WTC11 (cell line): ENCODE measurements around the gene PRPSAP2. TPM values are rescaled to one million over a fixed set of nuclear protein-coding genes. Genes with fewer than 3 reads are reported as not detected.
A peak's percentile ranks its signal among the peaks of the same experiment; 100 is the strongest.

ENCODE experiments used
- ATAC-seq: fragments of 200-7000 bp; cut with Tn5 transposase; 2 replicates; pipeline ENCODE4 v1.10.0; 2021; ENCODE audit warnings: mild to moderate bottlenecking, moderate library complexity
- CTCF ChIA-PET: fragments of 300-600 bp; sonication (Branson Sonifier 250); formaldehyde crosslinking; loops from one replicate; lab custom pipeline; 2021; ENCODE audit warnings: antibody characterized with exemption; lab: Charles Lee
- POLR2A ChIA-PET: fragments of 350-600 bp; sonication (Branson Sonifier 250); formaldehyde crosslinking; loops from one replicate; lab custom pipeline; 2021; ENCODE audit warnings: antibody characterized with exemption; lab: Charles Lee
- DNase-seq: peaks from one replicate; pipeline ENCODE4 v3.0.0; 2021; ENCODE audit warnings: low spot score
- H3K27ac Mint-ChIP-seq: 2 replicates; pipeline ENCODE4 v1.8.0; 2021; ENCODE audit warnings: mixed read lengths
- H3K27me3 Mint-ChIP-seq: 2 replicates; pipeline ENCODE4 v1.8.0; 2021; ENCODE audit warnings: low read depth, mild to moderate bottlenecking, moderate library complexity, mixed read lengths
- H3K36me3 Mint-ChIP-seq: 2 replicates; pipeline ENCODE4 v1.8.0; 2021; ENCODE audit warnings: mixed read lengths
- H3K4me1 Mint-ChIP-seq: 2 replicates; pipeline ENCODE4 v1.8.0; 2022; ENCODE audit warnings: mixed read lengths
- H3K4me3 Mint-ChIP-seq: 2 replicates; pipeline ENCODE4 v1.8.0; 2021; ENCODE audit warnings: mild to moderate bottlenecking, moderate library complexity, mixed read lengths
- H3K9me3 Mint-ChIP-seq: 2 replicates; pipeline ENCODE4 v1.8.0; 2021; ENCODE audit warnings: mixed read lengths
- FOXP1 ChIP-seq: sonication (generic); formaldehyde crosslinking; IDR thresholded peaks from 2 replicates; pipeline ENCODE4 v1.8.0; 2022; ENCODE audit warnings: missing genetic modification reagents, mild to moderate bottlenecking, moderate library complexity, borderline replicate concordance
- IRF2 ChIP-seq: sonication (generic); formaldehyde crosslinking; IDR thresholded peaks from 2 replicates; pipeline ENCODE4 v1.8.0; 2022; ENCODE audit warnings: low read depth, missing genetic modification reagents, borderline replicate concordance
- JAZF1 ChIP-seq: fragments of 250-450 bp; sonication (Bioruptor Pico); IDR thresholded peaks from 2 replicates; pipeline ENCODE4 v1.9.0; 2021; ENCODE audit warnings: moderate library complexity, mild to moderate bottlenecking, inconsistent platforms
- NFE2L1 ChIP-seq: sonication (generic); formaldehyde crosslinking; IDR thresholded peaks from 2 replicates; pipeline ENCODE4 v1.8.1; 2023; ENCODE audit warnings: missing genetic modification reagents
- ZBTB21 ChIP-seq: sonication (generic); formaldehyde crosslinking; IDR thresholded peaks from 2 replicates; pipeline ENCODE4 v1.8.1; 2023; ENCODE audit warnings: mild to moderate bottlenecking, missing genetic modification reagents, borderline replicate concordance
- ZNF416 ChIP-seq: fragments of 250-450 bp; sonication (Bioruptor Pico); IDR thresholded peaks from 2 replicates; pipeline ENCODE4 v1.9.0; 2021; ENCODE audit warnings: mild to moderate bottlenecking, inconsistent platforms
- total RNA-seq: library from RNA; stranded (reverse); gene quantifications from 3 replicates; pipeline ENCODE4 v1.2.3, GENCODE V29; 2021
- TF ChIP-seq, protein P1 (sequence below): sonication (generic); formaldehyde crosslinking; IDR thresholded peaks from 2 replicates; pipeline ENCODE4 v1.8.1; 2023; ENCODE audit warnings: mild to moderate bottlenecking, moderate library complexity, missing genetic modification reagents
- TF ChIP-seq, protein P2 (sequence below): sonication (generic); formaldehyde crosslinking; IDR thresholded peaks from 2 replicates; pipeline ENCODE4 v1.8.0; 2022; ENCODE audit warnings: mild to moderate bottlenecking, missing genetic modification reagents
- TF ChIP-seq, protein P3 (sequence below): sonication (generic); formaldehyde crosslinking; IDR thresholded peaks from 2 replicates; pipeline ENCODE4 v1.8.1; 2023; ENCODE audit warnings: mild to moderate bottlenecking, missing genetic modification reagents, borderline replicate concordance
- TF ChIP-seq, protein P4 (sequence below): fragments of 250-450 bp; sonication (Bioruptor Pico); IDR thresholded peaks from 2 replicates; pipeline ENCODE4 v1.9.0; 2021; ENCODE audit warnings: mild to moderate bottlenecking, borderline replicate concordance
- TF ChIP-seq, protein P5 (sequence below): sonication (generic); formaldehyde crosslinking; IDR thresholded peaks from 2 replicates; pipeline ENCODE4 v1.8.0; 2022; ENCODE audit warnings: missing genetic modification reagents
- TF ChIP-seq, protein P6 (sequence below): fragments of 250-450 bp; sonication (Bioruptor Pico); IDR thresholded peaks from 2 replicates; pipeline ENCODE4 v1.9.0; 2021; ENCODE audit warnings: mild to moderate bottlenecking

Gene PRPSAP2
- total RNA-seq, 1 experiment from 2014 or later = 50.9 TPM

DNA sequence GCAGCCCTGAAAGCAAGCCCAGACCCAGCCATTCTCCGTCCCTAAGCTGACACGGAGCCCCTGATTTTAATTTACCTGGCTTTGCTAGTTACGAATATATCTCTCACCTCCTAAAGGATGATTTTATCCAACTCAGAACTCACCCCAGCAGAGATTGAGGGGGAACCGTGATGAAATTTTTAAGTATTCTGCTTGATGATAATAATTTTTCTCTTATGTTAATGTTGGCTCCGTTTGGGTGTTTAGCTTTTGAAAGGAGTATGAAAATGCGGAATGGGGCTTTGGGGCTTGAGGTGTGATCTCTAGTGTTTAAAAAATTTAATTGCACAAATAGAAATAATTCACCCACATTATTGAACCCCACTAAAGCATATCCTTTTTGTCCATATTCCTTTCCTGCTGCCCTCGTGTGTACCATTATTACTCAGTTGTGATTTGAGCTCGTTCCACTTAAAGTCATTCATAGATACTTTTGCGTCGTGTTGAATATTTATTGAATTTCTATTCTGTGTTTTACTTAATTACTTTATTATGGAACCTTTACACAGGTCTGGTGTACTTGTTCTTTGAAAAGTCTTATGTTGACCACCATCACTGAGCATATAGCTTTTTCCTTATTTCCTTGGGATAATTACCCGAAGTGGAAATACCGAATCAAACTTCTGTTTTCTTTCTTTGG, 775 bp downstream of the PRPSAP2 start:
- Mint-ChIP-seq H3K27ac (peak overlapping the region; percentile 5), H3K36me3 (no peaks in the 10 kb centered on the region), H3K27me3 (no peaks in the 10 kb centered on the region), H3K4me1 (peaks cover 40% of the 10 kb centered on the region), H3K4me3 (peak overlapping the region; percentile 76), H3K9me3 (no peaks in the 10 kb centered on the region)
- no peak for ATAC-seq
- DNase-seq = no peak
- TF ChIP-seq, protein P1, sequence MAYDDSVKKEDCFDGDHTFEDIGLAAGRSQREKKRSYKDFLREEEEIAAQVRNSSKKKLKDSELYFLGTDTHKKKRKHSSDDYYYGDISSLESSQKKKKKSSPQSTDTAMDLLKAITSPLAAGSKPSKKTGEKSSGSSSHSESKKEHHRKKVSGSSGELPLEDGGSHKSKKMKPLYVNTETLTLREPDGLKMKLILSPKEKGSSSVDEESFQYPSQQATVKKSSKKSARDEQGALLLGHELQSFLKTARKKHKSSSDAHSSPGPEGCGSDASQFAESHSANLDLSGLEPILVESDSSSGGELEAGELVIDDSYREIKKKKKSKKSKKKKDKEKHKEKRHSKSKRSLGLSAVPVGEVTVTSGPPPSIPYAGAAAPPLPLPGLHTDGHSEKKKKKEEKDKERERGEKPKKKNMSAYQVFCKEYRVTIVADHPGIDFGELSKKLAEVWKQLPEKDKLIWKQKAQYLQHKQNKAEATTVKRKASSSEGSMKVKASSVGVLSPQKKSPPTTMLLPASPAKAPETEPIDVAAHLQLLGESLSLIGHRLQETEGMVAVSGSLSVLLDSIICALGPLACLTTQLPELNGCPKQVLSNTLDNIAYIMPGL (CRISPR knock-in tag) = 0 out of 2 replicates have a peak, but pooled peaks have one; percentile 20
- TF ChIP-seq ZBTB21 (CRISPR knock-in tag) = no peak
- CTCF ChIA-PET = interaction anchor here (0.6 to 1.7 kb wide), 2 partner anchors 24 to 233 kb away, joined by 4 to 5 read pairs; no protein-coding TSS in a partner anchor
- POLR2A ChIA-PET = interaction anchor here (1.1 kb wide), 1 partner anchor 145 kb away, joined by 3 read pairs; no protein-coding TSS in a partner anchor

DNA sequence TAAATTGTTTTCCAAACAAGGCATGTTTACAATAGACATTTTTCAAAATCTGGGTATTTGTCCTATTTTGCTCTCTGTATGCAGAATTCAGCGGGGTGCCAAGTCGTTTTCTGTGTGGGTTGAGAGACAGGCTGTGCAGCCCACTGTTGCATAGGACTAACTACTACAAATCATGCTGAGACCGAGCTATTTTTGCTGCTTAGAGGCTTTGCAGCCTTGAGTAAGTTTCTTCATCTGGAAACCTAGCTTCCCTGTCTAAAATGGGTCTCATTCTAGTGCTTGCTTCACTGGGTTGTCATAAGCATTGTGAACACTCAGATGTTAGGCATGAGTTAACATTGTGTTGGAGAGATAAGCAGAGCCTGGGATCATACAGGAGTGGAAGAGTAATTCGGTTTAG, 1.3 kb downstream of the PRPSAP2 start:
- POLR2A ChIA-PET = no interaction called here
- Mint-ChIP-seq H3K4me3 (peak overlapping the region; percentile 76), H3K27ac (peak overlapping the region; percentile 75), H3K36me3 (no peaks in the 10 kb centered on the region), H3K27me3 (no peaks in the 10 kb centered on the region), H3K9me3 (no peaks in the 10 kb centered on the region), H3K4me1 (peaks cover 40% of the 10 kb centered on the region)
- CTCF ChIA-PET = no interaction called here
- ATAC-seq (no peak), DNase-seq (no peak)
- TF ChIP-seq, protein P2, sequence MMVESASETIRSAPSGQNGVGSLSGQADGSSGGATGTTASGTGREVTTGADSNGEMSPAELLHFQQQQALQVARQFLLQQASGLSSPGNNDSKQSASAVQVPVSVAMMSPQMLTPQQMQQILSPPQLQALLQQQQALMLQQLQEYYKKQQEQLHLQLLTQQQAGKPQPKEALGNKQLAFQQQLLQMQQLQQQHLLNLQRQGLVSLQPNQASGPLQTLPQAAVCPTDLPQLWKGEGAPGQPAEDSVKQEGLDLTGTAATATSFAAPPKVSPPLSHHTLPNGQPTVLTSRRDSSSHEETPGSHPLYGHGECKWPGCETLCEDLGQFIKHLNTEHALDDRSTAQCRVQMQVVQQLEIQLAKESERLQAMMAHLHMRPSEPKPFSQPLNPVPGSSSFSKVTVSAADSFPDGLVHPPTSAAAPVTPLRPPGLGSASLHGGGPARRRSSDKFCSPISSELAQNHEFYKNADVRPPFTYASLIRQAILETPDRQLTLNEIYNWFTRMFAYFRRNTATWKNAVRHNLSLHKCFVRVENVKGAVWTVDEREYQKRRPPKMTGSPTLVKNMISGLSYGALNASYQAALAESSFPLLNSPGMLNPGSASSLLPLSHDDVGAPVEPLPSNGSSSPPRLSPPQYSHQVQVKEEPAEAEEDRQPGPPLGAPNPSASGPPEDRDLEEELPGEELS (CRISPR knock-in tag) = no peak
- TF ChIP-seq, protein P3, sequence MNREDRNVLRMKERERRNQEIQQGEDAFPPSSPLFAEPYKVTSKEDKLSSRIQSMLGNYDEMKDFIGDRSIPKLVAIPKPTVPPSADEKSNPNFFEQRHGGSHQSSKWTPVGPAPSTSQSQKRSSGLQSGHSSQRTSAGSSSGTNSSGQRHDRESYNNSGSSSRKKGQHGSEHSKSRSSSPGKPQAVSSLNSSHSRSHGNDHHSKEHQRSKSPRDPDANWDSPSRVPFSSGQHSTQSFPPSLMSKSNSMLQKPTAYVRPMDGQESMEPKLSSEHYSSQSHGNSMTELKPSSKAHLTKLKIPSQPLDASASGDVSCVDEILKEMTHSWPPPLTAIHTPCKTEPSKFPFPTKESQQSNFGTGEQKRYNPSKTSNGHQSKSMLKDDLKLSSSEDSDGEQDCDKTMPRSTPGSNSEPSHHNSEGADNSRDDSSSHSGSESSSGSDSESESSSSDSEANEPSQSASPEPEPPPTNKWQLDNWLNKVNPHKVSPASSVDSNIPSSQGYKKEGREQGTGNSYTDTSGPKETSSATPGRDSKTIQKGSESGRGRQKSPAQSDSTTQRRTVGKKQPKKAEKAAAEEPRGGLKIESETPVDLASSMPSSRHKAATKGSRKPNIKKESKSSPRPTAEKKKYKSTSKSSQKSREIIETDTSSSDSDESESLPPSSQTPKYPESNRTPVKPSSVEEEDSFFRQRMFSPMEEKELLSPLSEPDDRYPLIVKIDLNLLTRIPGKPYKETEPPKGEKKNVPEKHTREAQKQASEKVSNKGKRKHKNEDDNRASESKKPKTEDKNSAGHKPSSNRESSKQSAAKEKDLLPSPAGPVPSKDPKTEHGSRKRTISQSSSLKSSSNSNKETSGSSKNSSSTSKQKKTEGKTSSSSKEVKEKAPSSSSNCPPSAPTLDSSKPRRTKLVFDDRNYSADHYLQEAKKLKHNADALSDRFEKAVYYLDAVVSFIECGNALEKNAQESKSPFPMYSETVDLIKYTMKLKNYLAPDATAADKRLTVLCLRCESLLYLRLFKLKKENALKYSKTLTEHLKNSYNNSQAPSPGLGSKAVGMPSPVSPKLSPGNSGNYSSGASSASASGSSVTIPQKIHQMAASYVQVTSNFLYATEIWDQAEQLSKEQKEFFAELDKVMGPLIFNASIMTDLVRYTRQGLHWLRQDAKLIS (CRISPR knock-in tag) = no peak
- TF ChIP-seq, protein P4, sequence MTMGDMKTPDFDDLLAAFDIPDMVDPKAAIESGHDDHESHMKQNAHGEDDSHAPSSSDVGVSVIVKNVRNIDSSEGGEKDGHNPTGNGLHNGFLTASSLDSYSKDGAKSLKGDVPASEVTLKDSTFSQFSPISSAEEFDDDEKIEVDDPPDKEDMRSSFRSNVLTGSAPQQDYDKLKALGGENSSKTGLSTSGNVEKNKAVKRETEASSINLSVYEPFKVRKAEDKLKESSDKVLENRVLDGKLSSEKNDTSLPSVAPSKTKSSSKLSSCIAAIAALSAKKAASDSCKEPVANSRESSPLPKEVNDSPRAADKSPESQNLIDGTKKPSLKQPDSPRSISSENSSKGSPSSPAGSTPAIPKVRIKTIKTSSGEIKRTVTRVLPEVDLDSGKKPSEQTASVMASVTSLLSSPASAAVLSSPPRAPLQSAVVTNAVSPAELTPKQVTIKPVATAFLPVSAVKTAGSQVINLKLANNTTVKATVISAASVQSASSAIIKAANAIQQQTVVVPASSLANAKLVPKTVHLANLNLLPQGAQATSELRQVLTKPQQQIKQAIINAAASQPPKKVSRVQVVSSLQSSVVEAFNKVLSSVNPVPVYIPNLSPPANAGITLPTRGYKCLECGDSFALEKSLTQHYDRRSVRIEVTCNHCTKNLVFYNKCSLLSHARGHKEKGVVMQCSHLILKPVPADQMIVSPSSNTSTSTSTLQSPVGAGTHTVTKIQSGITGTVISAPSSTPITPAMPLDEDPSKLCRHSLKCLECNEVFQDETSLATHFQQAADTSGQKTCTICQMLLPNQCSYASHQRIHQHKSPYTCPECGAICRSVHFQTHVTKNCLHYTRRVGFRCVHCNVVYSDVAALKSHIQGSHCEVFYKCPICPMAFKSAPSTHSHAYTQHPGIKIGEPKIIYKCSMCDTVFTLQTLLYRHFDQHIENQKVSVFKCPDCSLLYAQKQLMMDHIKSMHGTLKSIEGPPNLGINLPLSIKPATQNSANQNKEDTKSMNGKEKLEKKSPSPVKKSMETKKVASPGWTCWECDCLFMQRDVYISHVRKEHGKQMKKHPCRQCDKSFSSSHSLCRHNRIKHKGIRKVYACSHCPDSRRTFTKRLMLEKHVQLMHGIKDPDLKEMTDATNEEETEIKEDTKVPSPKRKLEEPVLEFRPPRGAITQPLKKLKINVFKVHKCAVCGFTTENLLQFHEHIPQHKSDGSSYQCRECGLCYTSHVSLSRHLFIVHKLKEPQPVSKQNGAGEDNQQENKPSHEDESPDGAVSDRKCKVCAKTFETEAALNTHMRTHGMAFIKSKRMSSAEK (CRISPR knock-in tag) = no peak
- no peak for TF ChIP-seq ZNF416 (CRISPR knock-in tag)
- no peak for TF ChIP-seq FOXP1
- TF ChIP-seq, protein P5, sequence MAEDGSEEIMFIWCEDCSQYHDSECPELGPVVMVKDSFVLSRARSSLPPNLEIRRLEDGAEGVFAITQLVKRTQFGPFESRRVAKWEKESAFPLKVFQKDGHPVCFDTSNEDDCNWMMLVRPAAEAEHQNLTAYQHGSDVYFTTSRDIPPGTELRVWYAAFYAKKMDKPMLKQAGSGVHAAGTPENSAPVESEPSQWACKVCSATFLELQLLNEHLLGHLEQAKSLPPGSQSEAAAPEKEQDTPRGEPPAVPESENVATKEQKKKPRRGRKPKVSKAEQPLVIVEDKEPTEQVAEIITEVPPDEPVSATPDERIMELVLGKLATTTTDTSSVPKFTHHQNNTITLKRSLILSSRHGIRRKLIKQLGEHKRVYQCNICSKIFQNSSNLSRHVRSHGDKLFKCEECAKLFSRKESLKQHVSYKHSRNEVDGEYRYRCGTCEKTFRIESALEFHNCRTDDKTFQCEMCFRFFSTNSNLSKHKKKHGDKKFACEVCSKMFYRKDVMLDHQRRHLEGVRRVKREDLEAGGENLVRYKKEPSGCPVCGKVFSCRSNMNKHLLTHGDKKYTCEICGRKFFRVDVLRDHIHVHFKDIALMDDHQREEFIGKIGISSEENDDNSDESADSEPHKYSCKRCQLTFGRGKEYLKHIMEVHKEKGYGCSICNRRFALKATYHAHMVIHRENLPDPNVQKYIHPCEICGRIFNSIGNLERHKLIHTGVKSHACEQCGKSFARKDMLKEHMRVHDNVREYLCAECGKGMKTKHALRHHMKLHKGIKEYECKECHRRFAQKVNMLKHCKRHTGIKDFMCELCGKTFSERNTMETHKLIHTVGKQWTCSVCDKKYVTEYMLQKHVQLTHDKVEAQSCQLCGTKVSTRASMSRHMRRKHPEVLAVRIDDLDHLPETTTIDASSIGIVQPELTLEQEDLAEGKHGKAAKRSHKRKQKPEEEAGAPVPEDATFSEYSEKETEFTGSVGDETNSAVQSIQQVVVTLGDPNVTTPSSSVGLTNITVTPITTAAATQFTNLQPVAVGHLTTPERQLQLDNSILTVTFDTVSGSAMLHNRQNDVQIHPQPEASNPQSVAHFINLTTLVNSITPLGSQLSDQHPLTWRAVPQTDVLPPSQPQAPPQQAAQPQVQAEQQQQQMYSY (CRISPR knock-in tag) = no peak
- TF ChIP-seq, protein P6, sequence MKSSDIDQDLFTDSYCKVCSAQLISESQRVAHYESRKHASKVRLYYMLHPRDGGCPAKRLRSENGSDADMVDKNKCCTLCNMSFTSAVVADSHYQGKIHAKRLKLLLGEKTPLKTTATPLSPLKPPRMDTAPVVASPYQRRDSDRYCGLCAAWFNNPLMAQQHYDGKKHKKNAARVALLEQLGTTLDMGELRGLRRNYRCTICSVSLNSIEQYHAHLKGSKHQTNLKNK (CRISPR knock-in tag) = no peak
- TF ChIP-seq JAZF1 = no peak
- no peak for TF ChIP-seq IRF2 (CRISPR knock-in tag)
- TF ChIP-seq NFE2L1 (CRISPR knock-in tag) = no peak
